Brain microvascular endothelial cell (primary cell): ENCODE measurements around the gene CERS6.

ENCODE experiments used
- DNase-seq: peaks from one replicate; pipeline ENCODE4 v3.0.0-alpha.2; 2020
- H3K27ac ChIP-seq: fragments of 250-450 bp; sonication (Bioruptor Pico); 2 replicates; pipeline ENCODE4 v1.5.1; 2020; ENCODE audit warnings: mild to moderate bottlenecking, moderate library complexity
- H3K27me3 ChIP-seq: fragments of 250-450 bp; sonication (Bioruptor Pico); replicated peaks from 2 replicates; pipeline ENCODE4 v1.5.1; 2020; ENCODE audit warnings: mild to moderate bottlenecking
- H3K36me3 ChIP-seq: fragments of 250-450 bp; sonication (Bioruptor Pico); replicated peaks from 2 replicates; pipeline ENCODE4 v1.5.1; 2020; ENCODE audit warnings: mild to moderate bottlenecking
- H3K4me3 ChIP-seq: 2 replicates; pipeline ENCODE4 v1.5.1; 2011; ENCODE audit warnings: low read depth, mild to moderate bottlenecking, control low read depth, low read length, moderate library complexity
- CTCF ChIP-seq: IDR thresholded peaks from 2 replicates; pipeline ENCODE4 v1.5.1; 2011; ENCODE audit warnings: low read depth, mild to moderate bottlenecking, moderate library complexity, low read length, control low read depth, inconsistent platforms; ENCODE audit errors: missing control alignments
- in situ Hi-C: cut with HindIII; loops from 2 replicates; pipeline ENCODE4 v1.10.0; 2017; ENCODE audit warnings: low sequenced_read_pairs, low pct_ligation_motif_present

The CERS6 gene

GRCh38 chr2:168424971-168425370 lies 31.1 kb upstream of the CERS6 start:
- no peak overlapping the region for H3K4me3 ChIP-seq
- in situ Hi-C loops: no loop called here
- no peak overlapping the region for H3K27ac ChIP-seq
- DNase-seq: no peak
- H3K27me3 ChIP-seq: no peaks in the 10 kb centered on the region
- no peak for TF ChIP-seq CTCF
- H3K36me3 ChIP-seq: no peaks in the 10 kb centered on the region

- in situ Hi-C loops: no loop called here
- H3K4me3 ChIP-seq: no peak overlapping the region
- no peak for TF ChIP-seq CTCF
Observed at GRCh38 chr2:168426861-168427260, 29.2 kb upstream of the CERS6 start.

GRCh38 chr2:168427451-168427850 lies 28.6 kb upstream of the CERS6 start:
- no peak overlapping the region for H3K4me3 ChIP-seq
- no peaks in the 10 kb centered on the region for H3K27me3 ChIP-seq
- no peaks in the 10 kb centered on the region for H3K36me3 ChIP-seq
- DNase-seq: peak; percentile 95
- in situ Hi-C loops: no loop called here
- TF ChIP-seq CTCF: no peak
- peak overlapping the region; percentile 19 for H3K27ac ChIP-seq

More at GRCh38 chr2:168426861-168427260, 29.2 kb upstream of the CERS6 start:
- H3K27ac ChIP-seq: peak overlapping the region; percentile 19
- H3K27me3 ChIP-seq: no peaks in the 10 kb centered on the region
- no peaks in the 10 kb centered on the region for H3K36me3 ChIP-seq
- DNase-seq: no peak

- in situ Hi-C loops: no loop called here
- no peak for DNase-seq
- TF ChIP-seq CTCF: no peak
- H3K27me3 ChIP-seq: no peaks in the 10 kb centered on the region
- no peaks in the 10 kb centered on the region for H3K36me3 ChIP-seq
- H3K27ac ChIP-seq: no peak overlapping the region
- H3K4me3 ChIP-seq: no peak overlapping the region
Observed at GRCh38 chr2:168428431-168428830, 27.6 kb upstream of the CERS6 start.

- H3K27me3 ChIP-seq: no peaks in the 10 kb centered on the region
- no peak for TF ChIP-seq CTCF
- no peak overlapping the region for H3K27ac ChIP-seq
- no peak for DNase-seq
- in situ Hi-C loops: no loop called here
- H3K36me3 ChIP-seq: no peaks in the 10 kb centered on the region
- H3K4me3 ChIP-seq: no peak overlapping the region
Observed at GRCh38 chr2:168429988-168430387, 26.1 kb upstream of the CERS6 start.

GRCh38 chr2:168430431-168430830 lies 25.6 kb upstream of the CERS6 start:
- no peak overlapping the region for H3K4me3 ChIP-seq
- no peak for DNase-seq
- H3K36me3 ChIP-seq: no peaks in the 10 kb centered on the region
- H3K27me3 ChIP-seq: no peaks in the 10 kb centered on the region
- TF ChIP-seq CTCF: no peak
- in situ Hi-C loops: no loop called here
- H3K27ac ChIP-seq: no peak overlapping the region
